ENCODE data around the gene VAPA. TPM values are rescaled to one million over a fixed set of nuclear protein-coding genes. Genes with fewer than 3 reads are reported as not detected.
A peak's percentile ranks its signal among the peaks of the same experiment; 100 is the strongest.

VAPA gene
- polyA plus RNA-seq, 3 donors: 106 to 393 (median 334) TPM

GRCh38 chr18:9949861-9950260, 36.0 kb downstream of the VAPA start:
- Histone ChIP-seq H3K79me2 (ENCODE audit: insufficient read depth, low read length) (peaks cover 23% of the 10 kb centered on the region), H3K9me3 (replicated peaks in 1 of 2; ENCODE audit: control insufficient read depth in 1 of 2, insufficient read depth in 1 of 2, low read length in 2 of 2) (no peaks in the 10 kb centered on the region), H3K27me3 (ENCODE audit: control insufficient read depth in 2 of 2, insufficient read depth in 2 of 2, low read length in 2 of 2) (no peaks in the 10 kb centered on the region), H3K4me3 (replicated peaks in 1 of 3; ENCODE audit: low read depth in 2 of 3, low read length in 3 of 3) (no peak overlapping the region), H3K36me3 (replicated peaks in 1 of 2; ENCODE audit: control insufficient read depth in 1 of 2, insufficient read depth in 2 of 2, low read length in 2 of 2) (peaks cover 64 to 82% of the 10 kb centered on the region in 2 donors), H3K4me2 (replicated peaks; ENCODE audit: extremely low read depth, low read length, poor library complexity, severe bottlenecking) (no peak overlapping the region), H4K20me1 (ENCODE audit: insufficient read depth, low read length) (peaks cover 81% of the 10 kb centered on the region), H3K27ac (ENCODE audit: low read depth in 1 of 2, low read length in 2 of 2) (no peak overlapping the region), H3K4me1 (ENCODE audit: control insufficient read depth in 1 of 2, insufficient read depth in 2 of 2, low read length in 2 of 2) (peaks cover 8 to 12% of the 10 kb centered on the region in 2 donors), H3K9ac (ENCODE audit: insufficient read depth, low read length, poor library complexity, severe bottlenecking) (no peak overlapping the region), H2AFZ (ENCODE audit: insufficient read depth, low read depth, low read length, poor library complexity, severe bottlenecking) (no peak overlapping the region)
- 80% methylated on average over 1 of the region's 5 CpGs for WGBS (ENCODE audit: insufficient coverage)
- peaks cover 18% of the 10 kb centered on the region for H3K4me1 Mint-ChIP-seq
- DNase-seq: no peak
- TF ChIP-seq, protein P1, sequence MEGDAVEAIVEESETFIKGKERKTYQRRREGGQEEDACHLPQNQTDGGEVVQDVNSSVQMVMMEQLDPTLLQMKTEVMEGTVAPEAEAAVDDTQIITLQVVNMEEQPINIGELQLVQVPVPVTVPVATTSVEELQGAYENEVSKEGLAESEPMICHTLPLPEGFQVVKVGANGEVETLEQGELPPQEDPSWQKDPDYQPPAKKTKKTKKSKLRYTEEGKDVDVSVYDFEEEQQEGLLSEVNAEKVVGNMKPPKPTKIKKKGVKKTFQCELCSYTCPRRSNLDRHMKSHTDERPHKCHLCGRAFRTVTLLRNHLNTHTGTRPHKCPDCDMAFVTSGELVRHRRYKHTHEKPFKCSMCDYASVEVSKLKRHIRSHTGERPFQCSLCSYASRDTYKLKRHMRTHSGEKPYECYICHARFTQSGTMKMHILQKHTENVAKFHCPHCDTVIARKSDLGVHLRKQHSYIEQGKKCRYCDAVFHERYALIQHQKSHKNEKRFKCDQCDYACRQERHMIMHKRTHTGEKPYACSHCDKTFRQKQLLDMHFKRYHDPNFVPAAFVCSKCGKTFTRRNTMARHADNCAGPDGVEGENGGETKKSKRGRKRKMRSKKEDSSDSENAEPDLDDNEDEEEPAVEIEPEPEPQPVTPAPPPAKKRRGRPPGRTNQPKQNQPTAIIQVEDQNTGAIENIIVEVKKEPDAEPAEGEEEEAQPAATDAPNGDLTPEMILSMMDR (IDR thresholded peaks at IDR 0.05): no peak
- H3K27me3 Mint-ChIP-seq (ENCODE audit: low read depth in 3 of 3): peaks cover 0 to 2% (median 0%) of the 10 kb centered on the region in 3 donors
- peaks cover 63 to 93% of the 10 kb centered on the region in 2 donors for H3K36me3 Mint-ChIP-seq
- intact Hi-C loops (cut with micrococcal nuclease): loop anchor here (10.0 kb wide), 2 partner anchors 335 to 375 kb away; partner anchors contain the start of gene PPP4R1 (in 2 of the 2)
- H3K4me3 Mint-ChIP-seq: no peak overlapping the region
- no peak overlapping the region for H3K27ac Mint-ChIP-seq
- no peaks in the 10 kb centered on the region for H3K9me3 Mint-ChIP-seq

GRCh38 chr18:9950289-9951016, 36.6 kb downstream of the VAPA start:
- no peak overlapping the region for H3K4me3 Mint-ChIP-seq
- no peak overlapping the region for H3K4me3 ChIP-seq (replicated peaks in 1 of 3; ENCODE audit: low read depth in 2 of 3, low read length in 3 of 3)
- no peak overlapping the region for H2AFZ ChIP-seq (ENCODE audit: insufficient read depth, low read depth, low read length, poor library complexity, severe bottlenecking)
- H3K27ac ChIP-seq (ENCODE audit: low read depth in 1 of 2, low read length in 2 of 2): peak overlapping the region in 1 of 2 donors; percentile 37
- DNase-seq: peak in 2 of 3 donors; percentile 30 to 58
- peak overlapping the region; percentile 31 to 71 (median 53) for H3K27ac Mint-ChIP-seq
- H3K36me3 ChIP-seq (replicated peaks in 1 of 2; ENCODE audit: control insufficient read depth in 1 of 2, insufficient read depth in 2 of 2, low read length in 2 of 2): peaks cover 66 to 82% of the 10 kb centered on the region in 2 donors
- 20% methylated on average over 2 of the region's 3 CpGs for WGBS (ENCODE audit: insufficient coverage)
- no peaks in the 10 kb centered on the region for H3K9me3 Mint-ChIP-seq
- no peak overlapping the region for H3K4me2 ChIP-seq (replicated peaks; ENCODE audit: extremely low read depth, low read length, poor library complexity, severe bottlenecking)
- H3K79me2 ChIP-seq (ENCODE audit: insufficient read depth, low read length): peaks cover 20% of the 10 kb centered on the region
- H3K27me3 Mint-ChIP-seq (ENCODE audit: low read depth in 3 of 3): peaks cover 0 to 2% (median 0%) of the 10 kb centered on the region in 3 donors
- H3K27me3 ChIP-seq (ENCODE audit: control insufficient read depth in 2 of 2, insufficient read depth in 2 of 2, low read length in 2 of 2): no peaks in the 10 kb centered on the region
- peaks cover 18% of the 10 kb centered on the region for H3K4me1 Mint-ChIP-seq
- TF ChIP-seq, protein P1 (IDR thresholded peaks at IDR 0.05): no peak
- H3K36me3 Mint-ChIP-seq: peaks cover 64 to 91% of the 10 kb centered on the region in 2 donors
- H3K9me3 ChIP-seq (replicated peaks in 1 of 2; ENCODE audit: control insufficient read depth in 1 of 2, insufficient read depth in 1 of 2, low read length in 2 of 2): no peaks in the 10 kb centered on the region
- no peak overlapping the region for H3K9ac ChIP-seq (ENCODE audit: insufficient read depth, low read length, poor library complexity, severe bottlenecking)
- peaks cover 82% of the 10 kb centered on the region for H4K20me1 ChIP-seq (ENCODE audit: insufficient read depth, low read length)
- intact Hi-C loops (cut with micrococcal nuclease): no loop called here
- H3K4me1 ChIP-seq (ENCODE audit: control insufficient read depth in 1 of 2, insufficient read depth in 2 of 2, low read length in 2 of 2): peaks cover 8 to 12% of the 10 kb centered on the region in 2 donors

All from CD14-positive monocyte (primary cell).